GM19467 (cell line): ENCODE data around the gene NRCAM.
A peak's percentile ranks its signal among the peaks of the same experiment; 100 is the strongest.
"Not testable (repeated sequence)": the region's sequence is repeated elsewhere in the genome, so short reads cannot be mapped to it uniquely, and the experiment has no call there.

Experiments used
- ATAC-seq: cut with Tn5 transposase; IDR thresholded peaks from one replicate; pipeline ENCODE4 v1.9.1; 2021; ENCODE audit warnings: mild to moderate bottlenecking, moderate library complexity; ENCODE audit not compliant: unreplicated experiment

Gene NRCAM

GRCh38 chr7:108285003-108285368, 171.2 kb downstream of the NRCAM start:
- ATAC-seq = no peak

DNA sequence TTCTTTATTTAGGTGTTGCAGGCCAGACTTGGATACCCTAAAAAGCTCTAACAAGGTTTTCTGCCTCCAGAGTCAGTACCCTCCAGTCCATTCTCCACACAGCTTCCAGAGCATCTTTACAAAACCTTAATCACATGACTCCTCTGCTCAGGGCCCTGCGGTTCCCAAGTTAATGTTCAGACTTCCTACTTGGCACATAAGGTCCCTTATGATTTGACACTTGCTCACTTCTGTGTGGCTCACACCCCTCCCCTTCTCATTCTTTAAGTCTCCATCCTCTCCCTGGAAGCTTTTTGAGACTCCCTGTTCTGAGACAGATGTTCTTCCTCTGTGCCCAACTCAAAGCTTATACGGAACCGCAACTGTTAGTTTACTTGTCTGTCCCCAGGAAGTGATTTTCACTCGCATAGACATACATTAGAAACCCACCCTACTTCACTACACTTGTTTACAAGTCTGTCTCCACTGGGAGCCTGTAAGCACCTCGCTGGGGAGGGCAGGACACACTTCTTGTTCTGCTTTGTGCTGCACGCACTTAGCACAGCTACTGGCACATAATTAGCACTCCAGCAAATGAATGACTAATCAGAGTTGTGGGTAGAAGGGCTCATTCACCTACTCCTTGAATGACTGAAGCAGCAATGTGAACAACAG, 171.8 kb downstream of the NRCAM start:
- ATAC-seq = peak; percentile 69

- no peak for ATAC-seq
Observed at GRCh38 chr7:108283252-108283651, 173.0 kb downstream of the NRCAM start.

DNA sequence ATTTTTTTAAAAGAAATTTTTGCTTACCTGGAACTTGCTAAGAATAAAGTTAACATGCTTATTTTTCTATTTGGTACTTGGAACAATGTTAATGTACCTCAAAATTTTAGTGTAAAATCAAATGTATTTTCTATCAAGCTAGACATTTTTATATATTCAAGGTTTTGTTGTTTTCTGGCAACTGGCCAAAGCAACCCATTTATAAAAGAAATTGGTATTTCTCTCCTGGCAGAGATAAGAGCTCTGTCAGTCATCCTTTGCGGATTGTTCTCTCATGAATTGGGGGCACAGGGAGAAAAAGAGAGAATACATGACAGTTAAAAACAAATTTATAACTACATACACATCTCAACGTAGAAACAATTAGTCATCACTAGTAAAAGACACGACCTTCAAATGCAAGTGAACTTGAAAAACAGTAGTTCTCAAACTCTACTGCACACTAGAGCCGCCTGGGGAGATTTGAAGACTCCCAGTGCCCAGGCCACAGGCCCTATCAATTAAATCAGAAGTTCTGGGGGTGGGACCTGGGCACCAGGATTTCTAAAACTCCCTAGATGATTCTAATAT, 173.7 kb downstream of the NRCAM start:
- ATAC-seq = no peak

DNA sequence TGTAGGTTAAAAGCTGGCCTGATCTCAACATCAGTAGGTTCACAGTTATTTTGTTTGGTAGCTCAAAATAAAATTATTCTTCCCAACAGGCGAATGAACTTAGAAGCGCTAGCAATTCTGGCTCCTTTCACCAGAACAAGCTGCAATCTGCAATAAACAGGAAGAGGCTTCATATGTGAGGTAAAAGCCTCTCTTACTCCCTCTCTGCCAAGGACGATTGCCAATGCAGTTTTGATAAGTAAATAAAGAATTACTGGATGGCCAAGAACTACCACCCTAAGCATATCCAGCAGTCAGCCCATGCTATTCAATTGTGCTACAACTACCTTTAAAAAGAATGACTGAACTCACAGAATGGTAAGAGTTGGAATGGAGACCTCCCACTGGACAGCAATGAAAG, 176.1 kb downstream of the NRCAM start:
- no peak for ATAC-seq

DNA sequence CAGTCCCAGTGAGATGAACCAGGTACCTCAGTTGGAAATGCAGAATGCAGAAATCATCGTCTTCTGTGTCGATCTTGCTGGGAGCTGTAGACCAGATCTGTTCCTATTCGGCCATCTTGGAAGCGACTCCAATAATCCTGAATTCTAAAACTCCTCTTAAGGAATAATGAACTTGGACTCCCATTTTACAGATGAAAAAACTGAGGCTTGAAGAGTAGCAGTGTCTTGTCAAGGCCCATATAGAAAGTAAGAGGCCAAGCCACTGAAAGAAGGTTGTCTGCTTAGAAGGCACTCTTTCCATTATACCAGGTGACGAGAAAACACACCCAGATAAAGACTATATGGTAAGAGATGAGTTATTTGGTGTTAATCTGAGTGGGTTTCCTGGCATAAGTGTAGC, 177.5 kb downstream of the NRCAM start:
- no peak for ATAC-seq

DNA sequence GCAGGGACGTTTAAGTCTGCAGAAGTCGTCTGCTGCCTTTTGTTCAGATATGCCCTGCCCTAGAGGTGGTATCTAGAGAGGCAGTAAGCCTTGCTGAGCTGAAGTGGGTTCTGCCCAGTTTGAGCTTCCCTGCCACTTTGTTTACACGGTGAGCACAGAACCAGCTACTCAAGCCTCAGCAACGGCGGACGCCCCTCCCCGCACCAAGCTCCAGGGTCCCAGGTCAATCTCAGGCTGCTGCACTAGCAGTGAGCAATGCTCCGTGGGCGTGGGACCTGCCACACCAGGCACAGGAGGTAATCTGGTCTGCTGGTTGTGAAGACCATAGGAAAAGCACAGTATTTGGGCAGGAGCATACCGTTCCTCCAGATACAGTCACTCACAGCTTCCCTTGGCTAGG, 178.0 kb downstream of the NRCAM start:
- no peak for ATAC-seq

GRCh38 chr7:108274447-108274846, 181.8 kb downstream of the NRCAM start:
- not testable (repeated sequence) for ATAC-seq

DNA sequence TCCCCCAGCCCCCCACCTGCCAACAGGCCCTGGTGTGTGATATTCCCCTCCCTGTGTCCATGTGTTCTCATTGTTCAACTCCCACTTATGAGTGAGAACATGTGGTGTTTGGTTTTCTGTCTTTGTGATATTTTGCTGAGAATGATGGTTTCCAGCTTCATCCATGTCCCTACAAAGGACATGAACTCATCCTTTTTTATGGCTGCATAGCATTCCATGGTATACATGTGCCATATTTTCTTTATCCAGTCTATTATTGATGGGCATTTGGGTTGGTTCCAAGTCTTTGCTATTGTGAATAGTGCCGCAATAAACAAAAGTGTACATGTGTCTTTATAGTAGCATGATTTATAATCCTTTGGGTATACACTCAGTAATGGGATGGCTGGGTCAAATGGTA, 183.3 kb downstream of the NRCAM start:
- ATAC-seq = not testable (repeated sequence)

DNA sequence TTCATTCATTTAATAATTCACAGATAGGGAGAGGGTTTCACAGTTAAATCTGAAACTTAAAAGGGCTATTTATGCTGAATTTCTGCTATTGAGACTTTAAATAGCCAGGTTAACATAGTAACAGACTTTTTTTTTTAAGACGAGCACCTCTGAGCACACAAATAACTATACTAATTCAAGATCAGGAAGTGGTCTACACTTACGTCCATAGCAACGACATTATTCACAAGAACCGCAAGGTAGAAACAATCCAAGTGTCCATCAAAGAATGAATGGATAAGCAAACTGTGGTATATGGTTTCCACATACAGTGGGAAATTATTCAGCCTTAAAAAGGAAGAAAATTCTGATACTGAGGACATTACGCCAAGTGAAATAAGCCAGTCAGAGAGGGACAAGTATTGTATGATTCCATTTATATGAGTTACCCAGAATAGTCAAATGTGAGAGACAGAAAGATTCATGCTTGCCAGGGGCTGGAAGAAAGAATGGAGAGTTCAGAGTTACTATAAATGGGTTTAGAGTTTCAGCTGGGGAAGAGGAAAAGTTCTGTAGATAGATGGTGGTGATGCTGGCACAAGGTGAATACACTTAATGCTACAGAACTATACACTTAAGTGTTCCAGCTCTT, 185.7 kb downstream of the NRCAM start:
- no peak for ATAC-seq

DNA sequence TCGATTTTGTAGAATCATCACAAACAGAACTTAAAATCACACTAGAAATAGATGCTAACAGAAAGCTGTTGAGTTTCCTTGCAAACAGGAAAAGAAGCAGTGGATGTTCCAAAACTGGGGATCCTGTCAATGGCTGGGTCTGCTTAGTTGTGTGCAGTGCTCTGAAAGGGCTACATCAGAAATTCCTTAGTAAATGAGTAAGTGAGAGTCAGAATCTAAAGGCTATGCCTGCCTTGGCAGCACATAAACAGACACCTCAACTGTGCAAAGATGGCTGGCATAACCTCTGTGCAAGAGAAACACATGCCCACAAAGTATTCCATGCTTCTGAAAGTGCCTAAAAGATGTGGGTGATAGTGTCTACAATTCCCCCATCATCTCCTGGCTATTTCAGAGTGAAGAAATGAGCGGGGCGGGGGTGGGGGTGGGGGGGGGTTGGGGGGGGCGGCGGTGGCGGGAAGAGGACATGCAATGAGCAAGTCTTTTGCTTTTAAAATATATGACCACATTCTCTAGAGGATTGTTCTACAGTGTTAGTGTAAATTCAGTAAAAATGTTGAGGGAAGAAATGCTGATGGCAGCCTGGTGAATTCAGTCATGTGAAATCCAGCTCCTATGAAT, 187.9 kb downstream of the NRCAM start:
- ATAC-seq = no peak

- ATAC-seq = no peak
Observed at GRCh38 chr7:108267615-108268014, 188.6 kb downstream of the NRCAM start.

DNA sequence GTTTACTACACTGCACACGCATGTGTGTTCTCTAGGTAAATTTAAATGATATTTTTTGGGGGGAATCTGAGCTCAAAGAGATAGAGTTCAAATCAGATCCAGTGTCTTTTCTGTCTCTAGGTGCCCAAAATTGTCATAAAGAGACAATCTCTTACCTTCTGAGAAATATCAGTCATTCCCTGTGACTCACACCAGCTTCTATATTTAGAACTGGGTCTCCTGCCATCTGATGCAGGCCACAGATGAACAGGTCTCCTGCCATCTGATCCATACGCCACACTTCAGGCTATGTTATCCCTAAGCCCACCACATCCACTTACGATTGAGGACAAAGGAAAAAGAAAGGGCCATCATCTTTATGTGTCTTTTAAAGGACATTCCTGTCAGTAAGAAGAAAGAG, 189.7 kb downstream of the NRCAM start:
- no peak for ATAC-seq

- no peak for ATAC-seq
Observed at GRCh38 chr7:108266035-108266434, 190.2 kb downstream of the NRCAM start.

DNA sequence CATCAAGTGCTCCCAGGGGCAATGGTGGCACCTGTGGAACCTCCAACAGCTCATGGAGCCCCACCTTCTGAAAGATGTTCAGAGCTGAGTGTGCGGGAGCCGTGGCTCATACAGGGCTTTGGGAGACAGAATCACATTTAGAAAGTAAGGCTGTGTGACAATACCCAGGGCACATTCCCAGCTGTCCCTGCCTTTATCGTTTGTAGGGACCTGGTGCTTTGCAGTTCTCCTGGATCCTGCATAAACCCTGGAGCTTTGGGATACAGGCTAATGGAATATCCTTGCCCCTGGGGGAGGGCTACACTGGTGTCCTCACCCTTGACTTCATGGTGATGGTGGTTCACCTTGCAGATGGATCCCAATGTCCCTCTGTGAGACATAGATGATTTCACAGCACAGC, 191.2 kb downstream of the NRCAM start:
- no peak for ATAC-seq

DNA sequence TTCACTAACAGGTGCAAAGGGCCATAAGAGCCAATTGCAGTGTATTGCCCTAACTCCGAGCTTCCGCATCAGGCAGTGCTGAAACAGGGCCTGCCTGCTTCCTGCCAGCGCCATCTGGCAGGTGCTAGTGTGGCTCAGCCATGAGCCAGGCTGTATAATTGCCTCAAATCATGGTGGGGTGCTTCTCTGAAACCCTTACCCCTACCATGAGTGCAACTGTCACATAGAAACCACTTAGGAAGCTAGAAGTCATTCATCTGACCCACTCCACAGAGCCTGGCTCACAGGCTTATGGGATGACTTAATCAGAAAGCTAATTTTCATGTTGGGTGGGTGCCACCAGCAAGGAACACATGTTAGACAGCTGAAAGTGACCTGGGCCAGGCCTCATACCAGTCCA, 192.8 kb downstream of the NRCAM start:
- ATAC-seq = no peak

DNA sequence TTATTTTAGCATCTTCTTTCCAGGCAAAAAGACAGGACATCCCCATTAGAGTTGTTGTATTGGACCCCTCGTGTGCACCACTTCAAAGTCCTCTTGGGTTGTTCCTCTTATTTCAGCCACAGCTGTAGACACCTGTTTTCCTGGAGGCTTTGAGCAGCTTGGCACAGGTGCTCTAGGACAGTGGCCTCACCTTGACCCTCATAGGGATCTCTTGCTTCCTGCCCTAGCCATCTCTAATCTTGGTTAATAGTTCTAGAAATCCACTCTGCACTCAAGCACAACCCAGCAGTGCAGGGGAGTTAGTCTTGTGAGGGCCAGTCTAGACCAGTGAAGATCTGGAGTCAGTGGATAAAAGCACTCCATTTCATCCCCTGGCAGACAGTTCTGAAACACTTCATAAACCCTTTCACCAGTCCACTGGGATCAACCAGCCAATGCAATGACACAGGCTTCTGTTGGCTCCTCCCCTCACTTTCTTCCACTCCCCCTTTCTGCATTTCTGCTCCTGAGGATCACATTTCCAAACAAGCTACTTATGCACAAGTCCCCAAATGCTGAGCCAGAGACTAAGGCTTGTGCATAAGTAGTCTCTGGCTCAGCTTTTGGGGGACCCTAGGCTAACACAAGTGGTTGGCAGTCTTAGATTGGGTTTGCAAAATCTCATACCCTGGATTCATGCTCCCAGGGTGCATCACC, 194.5 kb downstream of the NRCAM start:
- no peak for ATAC-seq

DNA sequence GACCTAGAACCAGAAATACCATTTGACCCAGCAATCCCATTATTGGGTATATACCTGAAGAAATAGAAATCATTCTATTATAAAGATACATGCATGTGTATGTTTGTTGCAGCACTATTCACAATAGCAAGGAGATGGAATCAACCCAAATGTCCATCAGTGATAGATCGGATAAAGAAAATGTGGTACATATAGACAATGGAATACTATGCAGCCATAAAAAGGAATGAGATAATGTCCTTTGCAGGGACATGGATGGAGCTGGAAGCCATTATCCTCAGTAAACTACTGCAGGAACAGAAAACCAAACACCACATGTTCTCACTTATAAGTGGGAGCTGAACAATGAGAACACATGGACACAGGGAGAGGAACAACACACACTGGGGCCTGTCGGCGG, 196.8 kb downstream of the NRCAM start:
- not testable (repeated sequence) for ATAC-seq

DNA sequence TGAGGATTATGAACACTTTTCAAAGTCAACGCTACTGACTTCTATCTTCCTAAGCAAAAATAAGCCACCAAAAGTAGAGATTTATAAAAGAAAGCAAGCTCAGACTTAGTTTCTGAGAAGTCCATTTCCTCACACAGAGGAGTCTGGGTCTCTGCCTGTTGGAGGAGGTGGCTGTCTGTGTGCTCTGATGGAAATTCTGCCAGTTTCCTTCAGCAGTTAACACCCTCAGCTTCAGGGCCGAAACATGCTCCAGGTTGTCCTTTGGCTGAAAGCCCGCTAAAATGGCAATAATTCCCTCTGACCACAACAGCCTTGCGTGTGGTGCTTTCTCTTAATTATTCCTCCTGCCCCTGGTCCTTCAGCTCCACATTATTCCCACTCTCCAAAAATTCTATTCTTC, 198.3 kb downstream of the NRCAM start:
- ATAC-seq = no peak

GRCh38 chr7:108254259-108254658, 202.0 kb downstream of the NRCAM start:
- ATAC-seq = no peak

GRCh38 chr7:108253275-108254044, 202.8 kb downstream of the NRCAM start:
- ATAC-seq = no peak
